Measurements from ENCODE around the gene CCL22.
"Not testable (repeated sequence)": the region's sequence is repeated elsewhere in the genome, so short reads cannot be mapped to it uniquely, and the experiment has no call there.

Gene CCL22

DNA sequence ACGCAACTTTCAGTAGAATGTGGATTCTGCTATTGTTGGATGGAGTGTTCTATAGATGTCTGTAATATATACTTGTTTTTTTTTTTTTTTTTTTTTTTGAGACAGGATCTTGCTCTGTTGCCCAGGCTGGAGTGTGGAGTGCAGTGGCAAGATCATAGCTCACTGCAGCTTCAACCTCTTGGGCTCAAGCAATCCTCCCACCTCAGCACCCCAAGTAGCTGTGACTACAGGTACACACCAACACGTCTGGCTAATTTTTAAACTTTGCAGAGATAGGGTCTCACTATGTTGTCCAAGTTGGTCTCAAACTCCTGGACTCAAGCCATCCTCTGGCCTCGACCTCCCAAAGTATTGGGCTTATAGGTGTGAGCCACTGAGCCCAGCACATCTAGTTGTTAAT, 27.2 kb upstream of the CCL22 start:
- no peak overlapping the region for H3K9ac ChIP-seq (ENCODE audit: low read length)

DNA sequence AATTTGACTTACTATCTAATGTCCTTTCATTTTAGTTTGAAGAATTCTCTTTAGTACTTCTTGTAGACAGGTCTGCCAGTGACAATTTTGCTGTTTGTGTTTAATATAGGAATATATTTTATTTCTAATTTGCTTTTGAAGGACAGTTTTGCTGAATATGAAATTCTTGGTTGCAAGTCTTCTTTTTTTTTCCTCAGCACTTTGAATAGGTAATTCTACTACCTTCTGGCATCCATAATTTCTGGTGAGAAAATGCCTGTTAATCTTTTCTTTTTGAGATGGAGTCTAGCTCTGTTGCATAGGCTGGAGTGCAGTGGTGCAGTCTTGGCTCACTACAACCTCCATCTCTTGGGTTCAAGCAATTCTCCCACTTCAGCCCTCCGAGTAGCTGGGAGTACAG, 25.2 kb upstream of the CCL22 start:
- no peaks in the 10 kb centered on the region for H3K36me3 ChIP-seq (ENCODE audit: control insufficient read depth, low read depth, low read length)

More for the DNA sequence above, 27.2 kb upstream of the CCL22 start:
- Histone ChIP-seq H3K4me3 (ENCODE audit: low read length) (no peak overlapping the region), H3K9me3 (ENCODE audit: control insufficient read depth, low read depth, low read length) (no peaks in the 10 kb centered on the region), H3K27ac (ENCODE audit: low read length) (no peak overlapping the region), H3K27me3 (ENCODE audit: control insufficient read depth, insufficient read depth, low read length) (no peaks in the 10 kb centered on the region), H3K36me3 (ENCODE audit: control insufficient read depth, low read depth, low read length) (no peaks in the 10 kb centered on the region), H3K4me1 (ENCODE audit: control insufficient read depth, low read depth, low read length) (no peaks in the 10 kb centered on the region)

DNA sequence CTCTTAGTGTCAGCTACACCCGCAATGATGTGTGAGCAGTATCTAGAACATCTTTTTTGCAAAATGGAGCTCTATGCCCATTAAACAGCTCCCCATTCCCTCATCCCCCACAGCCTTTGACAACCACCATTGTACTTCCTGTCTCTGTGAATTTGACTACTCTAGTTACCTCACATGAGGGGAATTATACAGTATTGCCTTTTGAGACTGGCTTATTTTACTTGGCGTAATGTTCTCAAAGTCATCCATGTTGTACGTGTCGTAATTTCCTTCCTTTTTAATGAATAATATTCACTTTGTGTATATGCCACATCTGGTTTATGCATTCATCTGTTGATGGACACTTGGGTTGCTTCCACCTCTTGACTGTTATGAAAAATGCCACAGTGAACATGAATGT, 23.2 kb upstream of the CCL22 start:
- no peaks in the 10 kb centered on the region for H3K9me3 ChIP-seq (ENCODE audit: control insufficient read depth, low read depth, low read length)
- no peaks in the 10 kb centered on the region for H3K4me1 ChIP-seq (ENCODE audit: control insufficient read depth, low read depth, low read length)
- H3K36me3 ChIP-seq (ENCODE audit: control insufficient read depth, low read depth, low read length) = no peaks in the 10 kb centered on the region
- no peak overlapping the region for H3K9ac ChIP-seq (ENCODE audit: low read length)
- H3K4me3 ChIP-seq (ENCODE audit: low read length) = no peak overlapping the region
- H3K27me3 ChIP-seq (ENCODE audit: control insufficient read depth, insufficient read depth, low read length) = no peaks in the 10 kb centered on the region
- H3K27ac ChIP-seq (ENCODE audit: low read length) = no peak overlapping the region

More for the DNA sequence above, 25.2 kb upstream of the CCL22 start:
- Histone ChIP-seq H3K9me3 (ENCODE audit: control insufficient read depth, low read depth, low read length) (no peaks in the 10 kb centered on the region), H3K4me1 (ENCODE audit: control insufficient read depth, low read depth, low read length) (no peaks in the 10 kb centered on the region), H3K4me3 (ENCODE audit: low read length) (no peak overlapping the region), H3K27me3 (ENCODE audit: control insufficient read depth, insufficient read depth, low read length) (no peaks in the 10 kb centered on the region), H3K9ac (ENCODE audit: low read length) (no peak overlapping the region), H3K27ac (ENCODE audit: low read length) (no peak overlapping the region)

DNA sequence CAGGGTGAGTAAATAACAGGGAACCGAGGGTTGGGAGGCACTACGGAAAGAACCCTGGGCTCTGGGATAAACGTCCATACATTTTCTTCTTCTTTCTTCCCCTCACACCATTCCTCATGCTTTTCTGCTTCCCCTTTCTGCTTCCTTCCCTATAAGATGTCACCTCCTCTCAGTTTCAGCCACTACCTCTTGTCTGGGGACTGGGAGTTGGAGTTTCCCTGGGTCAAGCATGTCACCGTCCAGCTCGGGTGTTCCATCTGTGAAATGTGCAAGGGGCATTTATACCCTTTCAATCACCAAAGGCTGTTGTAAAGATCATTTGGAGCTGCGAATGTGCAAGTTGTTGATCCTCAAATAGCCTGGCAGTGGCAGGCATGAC, 17.5 kb upstream of the CCL22 start:
- no peaks in the 10 kb centered on the region for H3K4me1 ChIP-seq (ENCODE audit: control insufficient read depth, low read depth, low read length)
- H3K27ac ChIP-seq (ENCODE audit: low read length) = no peak overlapping the region
- H3K27me3 ChIP-seq (ENCODE audit: control insufficient read depth, insufficient read depth, low read length) = no peaks in the 10 kb centered on the region
- no peaks in the 10 kb centered on the region for H3K36me3 ChIP-seq (ENCODE audit: control insufficient read depth, low read depth, low read length)
- no peak overlapping the region for H3K4me3 ChIP-seq (ENCODE audit: low read length)
- no peaks in the 10 kb centered on the region for H3K9me3 ChIP-seq (ENCODE audit: control insufficient read depth, low read depth, low read length)
- no peak overlapping the region for H3K9ac ChIP-seq (ENCODE audit: low read length)

DNA sequence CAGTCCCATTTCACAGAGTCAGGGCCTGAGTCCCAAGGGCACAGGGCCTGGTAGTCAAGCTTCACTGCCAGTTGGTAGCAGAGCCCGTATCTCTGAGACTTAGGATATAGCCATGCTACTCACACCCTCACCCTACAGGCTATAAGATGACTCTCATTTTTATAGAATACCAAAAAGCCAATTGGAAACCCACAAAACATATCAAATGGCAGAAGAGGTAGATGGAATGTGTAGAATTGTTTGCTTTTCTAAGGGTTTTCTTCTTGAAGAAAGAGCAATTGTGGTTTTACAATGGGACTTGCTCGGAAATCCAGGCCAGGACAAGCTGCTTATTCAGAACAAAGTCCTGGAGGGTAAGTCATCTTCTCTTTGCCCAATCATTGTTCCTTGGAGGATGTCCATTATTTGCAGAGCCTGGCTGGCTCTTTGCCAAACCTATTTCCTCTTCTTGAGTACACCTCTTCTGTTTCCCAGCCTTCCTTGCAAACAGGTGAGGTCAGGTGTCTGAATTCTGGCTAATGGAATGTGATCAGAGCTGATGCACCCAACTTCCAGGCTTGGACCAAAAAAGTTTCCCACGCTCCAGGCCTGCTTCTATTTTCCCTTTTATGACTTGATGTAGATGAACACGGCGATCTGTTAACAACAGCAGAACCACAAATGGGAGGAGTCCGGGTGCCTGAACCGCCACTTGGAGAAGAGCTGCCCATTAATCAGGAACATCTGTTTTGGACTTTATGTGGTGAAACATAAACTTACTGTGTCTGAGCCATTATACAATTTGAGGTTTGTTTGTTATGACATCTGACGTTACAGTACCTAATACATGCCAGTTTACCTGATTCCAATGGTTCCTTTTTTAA, 16.9 kb upstream of the CCL22 start:
- Histone ChIP-seq H3K36me3 (ENCODE audit: control insufficient read depth, low read depth, low read length) (no peaks in the 10 kb centered on the region), H3K9me3 (ENCODE audit: control insufficient read depth, low read depth, low read length) (no peaks in the 10 kb centered on the region), H3K9ac (ENCODE audit: low read length) (no peak overlapping the region), H3K27me3 (ENCODE audit: control insufficient read depth, insufficient read depth, low read length) (no peaks in the 10 kb centered on the region), H3K4me3 (ENCODE audit: low read length) (no peak overlapping the region), H3K4me1 (ENCODE audit: control insufficient read depth, low read depth, low read length) (no peaks in the 10 kb centered on the region), H3K27ac (ENCODE audit: low read length) (no peak overlapping the region)

DNA sequence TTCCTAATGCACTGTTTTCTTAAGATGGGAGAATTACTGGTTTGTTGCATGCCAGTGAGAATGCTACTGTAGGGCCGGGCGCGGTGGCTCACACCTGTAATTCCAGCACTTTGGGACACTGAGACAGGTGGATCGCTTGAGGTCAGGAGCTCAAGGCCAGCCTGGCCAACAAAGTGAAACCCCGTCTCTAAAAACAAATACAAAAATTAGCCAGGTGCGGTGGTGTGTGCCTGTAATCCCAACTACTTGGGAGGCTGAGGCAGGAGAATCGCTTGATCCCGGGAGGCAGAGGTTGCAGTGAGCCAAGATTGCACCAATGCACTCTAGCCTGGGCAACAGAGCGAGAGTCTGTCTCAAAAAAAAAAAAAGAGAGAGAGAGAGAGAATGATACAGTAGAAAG, 16.0 kb upstream of the CCL22 start:
- not testable (repeated sequence) for H3K27ac ChIP-seq (ENCODE audit: low read length); H3K9ac ChIP-seq (ENCODE audit: low read length); H3K27me3 ChIP-seq (ENCODE audit: control insufficient read depth, insufficient read depth, low read length); H3K36me3 ChIP-seq (ENCODE audit: control insufficient read depth, low read depth, low read length); H3K4me1 ChIP-seq (ENCODE audit: control insufficient read depth, low read depth, low read length); H3K9me3 ChIP-seq (ENCODE audit: control insufficient read depth, low read depth, low read length); H3K4me3 ChIP-seq (ENCODE audit: low read length)

DNA sequence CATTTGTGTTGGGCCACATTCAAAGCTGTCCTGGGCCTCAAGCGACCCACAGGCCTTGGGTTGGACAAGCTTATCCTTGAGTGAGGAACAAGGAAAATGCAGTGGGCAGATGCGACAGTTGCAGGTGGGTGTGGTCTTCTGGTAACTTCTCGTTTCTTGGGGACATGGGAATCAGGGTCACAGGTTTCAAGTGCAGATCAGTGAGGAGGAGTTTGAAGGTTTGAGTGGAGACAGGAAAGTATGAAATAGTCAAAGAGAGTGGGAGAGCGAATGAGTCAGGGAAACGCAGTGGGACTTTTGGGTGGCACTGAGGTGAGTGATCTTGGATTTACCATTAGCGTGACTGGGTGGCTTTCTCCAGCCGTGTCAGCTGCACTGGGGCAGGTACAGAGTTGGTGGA, 15.4 kb upstream of the CCL22 start:
- no peak overlapping the region for H3K4me3 ChIP-seq (ENCODE audit: low read length)
- no peak overlapping the region for H3K27ac ChIP-seq (ENCODE audit: low read length)
- H3K36me3 ChIP-seq (ENCODE audit: control insufficient read depth, low read depth, low read length) = no peaks in the 10 kb centered on the region
- no peaks in the 10 kb centered on the region for H3K4me1 ChIP-seq (ENCODE audit: control insufficient read depth, low read depth, low read length)
- no peak overlapping the region for H3K9ac ChIP-seq (ENCODE audit: low read length)
- H3K9me3 ChIP-seq (ENCODE audit: control insufficient read depth, low read depth, low read length) = no peaks in the 10 kb centered on the region
- H3K27me3 ChIP-seq (ENCODE audit: control insufficient read depth, insufficient read depth, low read length) = no peaks in the 10 kb centered on the region

DNA sequence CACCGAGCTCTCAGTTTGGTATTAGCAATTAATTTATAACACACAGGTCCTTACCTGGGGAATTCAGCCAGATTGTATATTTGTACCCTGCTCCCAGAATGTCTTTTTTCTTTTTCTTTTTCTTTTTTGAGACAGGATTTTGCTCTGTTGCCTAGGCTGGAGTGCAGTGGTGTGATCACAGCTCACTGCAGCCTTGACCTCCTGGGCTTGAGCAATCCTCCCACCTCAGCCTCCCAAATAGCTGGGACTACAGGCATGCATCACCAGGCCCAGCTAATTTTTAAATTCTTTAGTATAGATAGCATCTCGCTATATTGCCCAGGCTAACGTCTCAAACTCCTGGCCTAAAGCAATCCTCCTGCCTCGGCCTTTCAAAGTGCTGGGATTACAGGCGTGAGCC, 14.5 kb upstream of the CCL22 start:
- H3K9ac ChIP-seq (ENCODE audit: low read length); H3K27me3 ChIP-seq (ENCODE audit: control insufficient read depth, insufficient read depth, low read length); H3K4me1 ChIP-seq (ENCODE audit: control insufficient read depth, low read depth, low read length); H3K27ac ChIP-seq (ENCODE audit: low read length); H3K4me3 ChIP-seq (ENCODE audit: low read length); H3K36me3 ChIP-seq (ENCODE audit: control insufficient read depth, low read depth, low read length); H3K9me3 ChIP-seq (ENCODE audit: control insufficient read depth, low read depth, low read length): not testable (repeated sequence)

DNA sequence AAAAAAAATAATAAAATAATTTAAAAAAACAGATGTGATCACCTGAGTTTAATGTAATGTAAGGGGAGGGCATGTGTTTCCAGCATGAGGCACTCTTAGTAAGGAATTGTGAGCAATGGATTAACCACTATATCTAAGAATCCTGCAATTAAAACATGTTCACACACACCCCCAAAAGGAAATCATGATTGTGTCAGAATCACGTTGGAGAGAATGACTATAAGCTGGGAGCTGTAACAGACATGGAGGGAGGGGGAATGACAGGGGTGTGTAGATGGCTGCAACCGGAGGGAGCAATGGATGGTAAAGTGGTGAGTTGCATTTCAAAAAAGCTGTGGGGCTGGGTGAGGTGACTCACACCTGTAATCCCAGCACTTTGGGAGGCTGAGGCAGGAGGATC, 13.6 kb upstream of the CCL22 start:
- no peaks in the 10 kb centered on the region for H3K36me3 ChIP-seq (ENCODE audit: control insufficient read depth, low read depth, low read length)
- H3K4me3 ChIP-seq (ENCODE audit: low read length) = no peak overlapping the region
- H3K9me3 ChIP-seq (ENCODE audit: control insufficient read depth, low read depth, low read length) = no peaks in the 10 kb centered on the region
- H3K27ac ChIP-seq (ENCODE audit: low read length) = no peak overlapping the region
- no peaks in the 10 kb centered on the region for H3K4me1 ChIP-seq (ENCODE audit: control insufficient read depth, low read depth, low read length)
- no peak overlapping the region for H3K9ac ChIP-seq (ENCODE audit: low read length)
- H3K27me3 ChIP-seq (ENCODE audit: control insufficient read depth, insufficient read depth, low read length) = no peaks in the 10 kb centered on the region

DNA sequence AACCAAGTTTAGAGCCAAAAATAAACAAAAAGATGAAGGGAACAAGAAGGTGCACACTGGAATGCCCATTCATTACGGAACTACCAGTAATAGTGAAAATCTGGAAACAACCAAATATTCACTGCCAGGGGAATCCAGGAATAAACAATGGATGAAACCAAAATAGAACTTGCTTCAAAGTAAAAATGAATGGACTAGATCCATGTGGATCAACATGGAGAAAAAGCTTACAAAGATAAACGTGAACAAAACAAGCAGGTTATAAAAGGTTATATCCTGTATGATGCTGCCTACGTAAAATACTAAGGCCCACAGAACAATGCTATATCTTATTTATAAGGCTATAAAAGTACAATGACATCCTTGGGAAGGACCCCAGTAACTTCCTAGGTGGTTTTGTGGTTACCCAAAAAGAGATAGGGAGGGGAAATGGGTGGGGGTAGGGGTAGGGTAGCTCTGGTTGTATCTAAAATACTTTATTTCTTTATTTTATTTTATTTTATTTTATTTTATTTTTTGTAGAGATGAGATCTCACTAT, 12.8 kb upstream of the CCL22 start:
- H3K27me3 ChIP-seq (ENCODE audit: control insufficient read depth, insufficient read depth, low read length) = no peaks in the 10 kb centered on the region
- H3K4me3 ChIP-seq (ENCODE audit: low read length) = no peak overlapping the region
- no peaks in the 10 kb centered on the region for H3K4me1 ChIP-seq (ENCODE audit: control insufficient read depth, low read depth, low read length)
- H3K9ac ChIP-seq (ENCODE audit: low read length) = no peak overlapping the region
- no peak overlapping the region for H3K27ac ChIP-seq (ENCODE audit: low read length)
- H3K36me3 ChIP-seq (ENCODE audit: control insufficient read depth, low read depth, low read length) = no peaks in the 10 kb centered on the region
- H3K9me3 ChIP-seq (ENCODE audit: control insufficient read depth, low read depth, low read length) = no peaks in the 10 kb centered on the region

DNA sequence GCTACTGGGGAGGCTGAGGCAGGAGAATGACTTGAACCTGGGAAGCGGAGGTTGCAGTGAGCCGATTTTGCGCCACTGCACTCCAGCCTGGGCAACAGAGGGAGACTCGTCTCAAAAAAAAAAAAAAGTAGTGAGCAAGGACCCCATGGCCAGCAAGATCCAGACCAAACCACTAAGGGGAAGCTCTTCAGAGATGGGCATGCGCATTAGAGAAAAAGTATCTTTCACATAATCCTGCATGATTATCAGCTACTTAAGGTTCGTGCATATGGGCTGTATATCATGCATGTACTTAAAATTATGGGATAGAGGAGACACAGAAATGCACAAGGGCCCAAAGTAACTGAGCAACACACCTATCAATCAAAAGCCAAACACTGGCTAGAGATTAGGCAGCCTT, 10.7 kb upstream of the CCL22 start:
- Histone ChIP-seq H3K36me3 (ENCODE audit: control insufficient read depth, low read depth, low read length) (no peaks in the 10 kb centered on the region), H3K9ac (ENCODE audit: low read length) (no peak overlapping the region), H3K27me3 (ENCODE audit: control insufficient read depth, insufficient read depth, low read length) (no peaks in the 10 kb centered on the region), H3K27ac (ENCODE audit: low read length) (no peak overlapping the region), H3K4me1 (ENCODE audit: control insufficient read depth, low read depth, low read length) (no peaks in the 10 kb centered on the region), H3K4me3 (ENCODE audit: low read length) (no peak overlapping the region), H3K9me3 (ENCODE audit: control insufficient read depth, low read depth, low read length) (no peaks in the 10 kb centered on the region)

DNA sequence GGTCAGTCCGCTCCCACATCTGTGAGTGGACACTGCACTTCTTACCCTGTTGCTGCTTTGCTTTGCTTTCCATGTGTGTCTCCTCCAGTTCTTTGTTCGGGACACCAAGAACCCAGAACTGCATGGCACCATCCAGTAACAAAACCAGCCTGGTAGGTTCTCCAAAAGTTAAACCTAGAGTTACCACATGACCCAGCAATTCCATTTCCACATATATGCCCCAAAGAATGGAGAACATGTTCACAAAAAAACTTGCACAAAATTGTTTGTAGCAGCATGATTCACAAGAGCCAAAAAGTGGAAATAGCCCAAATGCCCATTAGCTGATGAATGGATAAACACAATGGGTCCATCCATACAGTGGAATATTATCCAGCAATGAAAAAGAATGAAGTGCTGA, 10.3 kb upstream of the CCL22 start:
- H3K27ac ChIP-seq (ENCODE audit: low read length) = no peak overlapping the region
- H3K36me3 ChIP-seq (ENCODE audit: control insufficient read depth, low read depth, low read length) = no peaks in the 10 kb centered on the region
- H3K9me3 ChIP-seq (ENCODE audit: control insufficient read depth, low read depth, low read length) = no peaks in the 10 kb centered on the region
- H3K4me1 ChIP-seq (ENCODE audit: control insufficient read depth, low read depth, low read length) = no peaks in the 10 kb centered on the region
- no peak overlapping the region for H3K9ac ChIP-seq (ENCODE audit: low read length)
- no peaks in the 10 kb centered on the region for H3K27me3 ChIP-seq (ENCODE audit: control insufficient read depth, insufficient read depth, low read length)
- H3K4me3 ChIP-seq (ENCODE audit: low read length) = no peak overlapping the region

Measured in iPS-18a (cell line).